Purkinje cell (primary cell): ENCODE measurements around the gene OSMR. TPM values are rescaled to one million over a fixed set of nuclear protein-coding genes. Genes with fewer than 3 reads are reported as not detected.

Source experiments
- polyA plus RNA-seq: library from polyadenylated mRNA; unstranded; fragments of >200 nt; fragmentation: Nextera tagmentation; gene quantifications from 2 replicates; pipeline ENCODE4 v1.2.1, GENCODE V29; 2014

OSMR gene
- polyA plus RNA-seq: 3.1 TPM in 1 of 2 replicates, not detected in the other

GRCh38 chr5:38845526-38846378, at the start of gene OSMR:
TSS of gene OSMR (plus strand) at chr5:38846012. CDS start at chr5:38869045, 23,033 bp downstream.

Other genes starting within 250 kb of the OSMR start
- gene RICTOR, start 228.4 kb downstream of the OSMR start, polyA plus RNA-seq: 78.1 and 107 TPM in 2 replicates